Ovary (tissue), 3 donors: ENCODE measurements around the gene NUDT8.

Experiments
- CTCF ChIP-seq, 3 donors: fragments of 450-650 bp in 2 of 3; fragments of 200-600 bp in 1 of 3; IDR thresholded peaks; one replicate each; pipeline versions ENCODE4 v1.5.1 to v1.8.0; 2016 to 2022; ENCODE audit warnings: antibody characterized with exemption in 3 of 3, mild to moderate bottlenecking in 1 of 3
- POLR2A ChIP-seq: fragments of 450-650 bp; IDR thresholded peaks from one replicate; pipeline ENCODE4 v1.6.1; 2017; ENCODE audit warnings: antibody characterized with exemption, mild to moderate bottlenecking, moderate library complexity
- donor health status: DM: no; HTN: no; CAD: no.

- no peak for TF ChIP-seq CTCF (IDR thresholded peaks at IDR 0.05)
- no peak for TF ChIP-seq POLR2A
Measured at GRCh38 chr11:67612751-67613150, 17.0 kb downstream of the NUDT8 start.
